Ecto neural progenitor cell (in vitro differentiated cells): ENCODE results near the gene ZNF468.
"Not testable (repeated sequence)": the region's sequence is repeated elsewhere in the genome, so short reads cannot be mapped to it uniquely, and the experiment has no call there.

Source experiments
- DNase-seq: peaks from one replicate; pipeline ENCODE4 v3.0.0-alpha.2; 2018; ENCODE audit warnings: low spot score

ZNF468 gene

GRCh38 chr19:52825765-52826164, 31.7 kb downstream of the ZNF468 start:
- DNase-seq = no peak

GRCh38 chr19:52823676-52824075, 33.7 kb downstream of the ZNF468 start:
- no peak for DNase-seq

GRCh38 chr19:52821204-52821960, 36.0 kb downstream of the ZNF468 start, which contains the start of gene ZNF28:
Gene ZNF28 (minus strand): TSS chr19:52821633. CDS start chr19:52817958, 3,675 bp downstream.
- DNase-seq = peak; percentile 61

- DNase-seq = peak; percentile 50
Observed at GRCh38 chr19:52820472-52821203, 36.8 kb downstream of the ZNF468 start.

- DNase-seq = no peak
Observed at GRCh38 chr19:52809801-52810200, 47.6 kb downstream of the ZNF468 start.

GRCh38 chr19:52799950-52800640, 57.3 kb downstream of the ZNF468 start:
- DNase-seq = not testable (repeated sequence)

GRCh38 chr19:52789440-52789839, 68.0 kb downstream of the ZNF468 start:
- no peak for DNase-seq
